HG02678 (cell line): ENCODE results near the gene CPNE6.
"Not testable (repeated sequence)": the region's sequence is repeated elsewhere in the genome, so short reads cannot be mapped to it uniquely, and the experiment has no call there.

Experiments used
- ATAC-seq: cut with Tn5 transposase; IDR thresholded peaks from one replicate; pipeline ENCODE4 v1.9.1; 2021; ENCODE audit warnings: mild to moderate bottlenecking, moderate library complexity; ENCODE audit not compliant: unreplicated experiment

The CPNE6 gene

DNA sequence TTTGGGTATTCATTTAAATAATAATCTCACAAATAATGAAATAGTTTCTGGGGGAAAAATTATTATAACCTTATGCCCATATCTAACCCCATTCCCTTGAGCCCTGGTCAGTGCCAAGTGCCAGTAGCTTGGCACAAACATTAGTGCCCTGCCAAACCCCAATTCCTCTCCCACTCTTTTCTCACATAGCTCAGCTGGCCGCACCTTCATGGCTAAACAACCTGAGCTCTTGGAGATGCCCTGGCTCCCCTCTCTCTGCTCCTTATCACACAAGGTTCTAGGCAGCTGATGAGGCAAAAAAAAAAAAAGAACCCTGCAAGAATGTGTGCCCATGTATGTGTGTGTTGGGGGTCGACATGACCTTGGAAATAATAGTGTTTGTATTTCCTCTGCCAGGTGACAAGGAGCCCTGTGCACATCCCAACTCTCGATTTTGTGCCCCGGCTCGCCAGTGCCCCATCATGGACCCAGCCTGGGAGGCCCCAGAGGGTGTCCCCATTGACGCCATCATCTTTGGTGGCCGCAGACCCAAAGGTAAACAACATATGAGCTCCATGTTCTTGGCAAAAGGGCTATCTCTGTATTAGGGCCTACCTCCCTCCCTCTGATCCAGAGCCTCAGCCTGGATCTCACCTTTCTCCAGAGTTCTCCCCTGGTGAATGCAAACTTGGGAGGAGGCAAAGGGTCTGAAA lies 31.1 kb downstream of the CPNE6 start:
- ATAC-seq, result no peak

- ATAC-seq, result no peak
These were observed 32.1 kb downstream of the CPNE6 start for GRCh38 chr14:24103451-24103850.

- ATAC-seq, result not testable (repeated sequence)
These were observed 34.4 kb downstream of the CPNE6 start for GRCh38 chr14:24105609-24106239.

DNA sequence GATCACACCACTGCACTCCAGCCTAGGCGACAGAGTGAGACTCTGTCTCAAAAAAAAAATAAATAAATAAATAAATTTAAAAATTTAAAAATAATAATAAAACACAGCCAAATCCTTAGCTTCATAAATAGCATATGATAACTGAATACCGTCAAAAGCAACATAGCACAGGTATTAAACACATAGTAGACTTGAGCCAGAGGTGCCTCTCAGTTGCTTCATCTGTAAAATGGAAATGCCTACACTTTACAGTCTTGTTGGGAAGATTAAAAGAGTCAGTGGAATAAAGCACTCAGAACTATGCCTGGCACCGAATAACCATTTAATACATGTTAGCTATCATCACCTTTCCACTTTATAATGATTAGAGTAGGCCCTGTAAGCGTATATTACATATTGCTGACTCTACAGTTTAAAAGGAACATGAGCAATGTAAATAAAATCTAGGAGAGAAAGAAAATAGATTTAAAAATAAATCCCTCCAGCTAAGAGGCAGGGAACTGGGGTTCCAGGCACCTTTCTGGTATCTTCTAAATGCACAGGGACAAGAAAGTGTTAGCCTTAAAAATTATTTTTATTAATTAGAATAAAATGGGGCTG lies 35.4 kb downstream of the CPNE6 start:
- ATAC-seq, result no peak

- peak; percentile 26 for ATAC-seq
These were observed 37.0 kb downstream of the CPNE6 start for GRCh38 chr14:24108336-24108874.

GRCh38 chr14:24110060-24110459 lies 38.7 kb downstream of the CPNE6 start:
- no peak for ATAC-seq

DNA sequence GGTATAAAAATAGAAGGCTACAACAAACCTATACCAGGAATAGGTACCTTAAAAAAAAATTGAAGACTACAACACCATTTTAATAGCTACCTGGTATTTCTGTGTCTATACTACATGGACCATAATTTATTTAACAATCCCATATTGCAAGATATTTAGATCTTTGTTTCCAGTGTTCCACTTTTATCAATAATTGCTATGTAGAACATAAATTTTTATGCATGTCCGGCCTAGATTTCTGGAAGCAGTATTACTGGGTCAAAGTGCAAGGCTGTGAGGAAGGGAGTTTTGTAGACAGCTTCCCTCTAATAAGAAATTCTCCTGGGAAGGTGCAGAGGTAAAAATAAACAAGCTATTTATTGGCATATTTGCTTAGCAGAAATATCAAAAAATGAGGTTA lies 39.2 kb downstream of the CPNE6 start:
- ATAC-seq, result no peak

DNA sequence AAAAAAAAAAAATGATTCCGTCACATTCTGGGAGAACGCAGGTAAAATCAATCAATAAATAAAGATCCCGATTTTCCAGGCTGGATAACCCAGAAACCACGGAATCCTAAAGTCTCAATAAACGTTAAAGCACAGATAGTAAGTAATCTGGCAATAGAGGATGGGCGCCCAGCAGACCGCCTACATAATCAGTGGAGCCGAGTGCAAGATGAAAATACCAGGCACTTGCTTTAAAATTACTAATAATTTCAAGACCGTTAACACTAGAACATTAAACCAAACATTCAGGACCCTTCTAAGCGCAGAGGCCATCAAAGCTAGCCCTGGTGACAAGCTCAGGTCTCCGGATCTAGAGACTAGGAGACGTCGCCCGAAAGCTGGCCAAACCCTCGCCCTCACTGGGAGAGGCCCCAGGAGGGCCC lies 42.0 kb downstream of the CPNE6 start:
- ATAC-seq, result no peak

DNA sequence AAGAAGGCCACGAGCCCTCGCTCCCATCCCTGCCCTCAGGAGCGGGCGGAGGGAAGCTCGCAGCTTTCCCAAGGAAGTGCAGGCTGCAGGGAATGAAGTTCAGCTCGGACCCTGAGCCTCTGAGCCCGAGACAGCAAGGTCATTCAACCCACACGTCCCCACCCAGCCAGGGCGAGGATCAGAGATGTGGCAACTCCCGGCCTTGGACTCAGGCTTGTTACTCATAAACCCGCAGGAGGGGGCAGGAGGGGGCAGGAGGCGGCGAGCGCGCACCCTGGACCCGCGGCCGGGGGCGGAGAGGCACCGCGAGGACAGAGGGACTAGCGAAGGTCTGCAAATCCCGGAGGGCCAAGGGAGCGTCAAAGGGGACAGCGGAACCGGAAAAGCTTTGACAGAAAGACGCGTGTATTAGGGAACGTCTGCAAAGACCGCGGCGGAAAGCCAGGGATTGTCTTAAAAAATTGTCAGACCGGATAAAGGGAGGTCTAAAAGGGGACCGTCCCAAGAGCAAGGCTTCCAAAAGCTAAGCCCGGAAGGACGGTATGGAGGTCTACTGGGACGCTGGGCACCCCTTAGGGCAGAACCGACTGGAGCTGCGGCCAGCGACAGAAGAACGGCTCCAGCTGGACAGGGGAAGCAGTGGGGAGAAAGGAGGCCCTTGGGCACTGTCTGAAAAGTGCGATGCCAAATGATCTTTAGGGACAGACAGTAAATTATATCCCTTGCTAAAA lies 42.6 kb downstream of the CPNE6 start:
- peak; percentile 27 for ATAC-seq

DNA sequence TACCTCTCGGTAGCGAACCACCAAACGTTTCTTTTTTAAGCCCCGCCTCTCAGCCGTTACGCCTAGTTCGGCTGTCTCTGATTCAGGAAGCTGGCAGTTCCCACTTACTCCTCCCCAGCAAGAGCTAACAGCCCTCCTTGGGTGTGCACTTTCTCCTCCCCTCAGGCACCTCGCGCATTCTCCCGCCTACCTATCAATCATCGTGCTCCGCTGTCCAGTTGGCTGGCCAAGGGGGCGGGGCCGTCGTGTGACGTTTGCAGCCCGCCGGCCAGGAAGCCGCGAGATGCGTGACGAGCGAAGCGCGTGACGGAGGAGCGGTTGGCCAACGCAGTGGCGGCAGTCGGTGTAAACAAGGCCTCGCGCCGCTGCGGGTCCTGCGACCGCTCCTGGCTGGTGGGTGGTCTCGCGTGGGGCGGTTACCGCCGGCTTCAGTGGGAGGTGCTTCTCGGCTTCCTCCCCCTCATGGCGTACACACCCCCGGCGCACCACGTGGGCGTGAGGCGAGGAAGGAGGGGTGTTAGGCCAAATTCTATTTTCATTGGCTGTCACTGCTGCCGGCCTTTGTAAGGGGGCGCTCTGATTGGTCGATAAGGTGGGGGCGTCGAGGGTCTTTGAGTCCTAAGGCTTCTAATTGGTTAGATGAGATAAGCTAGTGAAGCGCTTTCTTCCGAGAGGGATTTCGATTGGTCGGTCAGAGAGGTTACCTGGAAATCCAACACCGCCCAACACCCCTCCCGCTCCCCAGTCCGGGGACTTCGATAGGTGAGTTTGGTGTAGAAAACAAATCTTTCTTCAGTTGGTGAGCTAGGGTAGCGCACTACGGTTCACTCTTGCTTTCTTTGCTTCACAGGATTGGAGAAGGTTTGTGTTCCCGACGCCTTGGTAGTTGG lies 43.4 kb downstream of the CPNE6 start, which contains the start of the genes DCAF11 and NRL:
Gene DCAF11, plus strand, starts transcription at position 246 of the 890 bp plus-strand sequence. CDS start 818 bp downstream, outside the sequence.
Gene NRL, minus strand, starts transcription at position 418 of the 890 bp plus-strand sequence. CDS start 32,101 bp downstream, outside the sequence.
- peak; percentile 82 for ATAC-seq

GRCh38 chr14:24115422-24116127 lies 44.2 kb downstream of the CPNE6 start:
- ATAC-seq, result no peak

- ATAC-seq, result no peak
These were observed 44.9 kb downstream of the CPNE6 start for GRCh38 chr14:24116128-24116814.

DNA sequence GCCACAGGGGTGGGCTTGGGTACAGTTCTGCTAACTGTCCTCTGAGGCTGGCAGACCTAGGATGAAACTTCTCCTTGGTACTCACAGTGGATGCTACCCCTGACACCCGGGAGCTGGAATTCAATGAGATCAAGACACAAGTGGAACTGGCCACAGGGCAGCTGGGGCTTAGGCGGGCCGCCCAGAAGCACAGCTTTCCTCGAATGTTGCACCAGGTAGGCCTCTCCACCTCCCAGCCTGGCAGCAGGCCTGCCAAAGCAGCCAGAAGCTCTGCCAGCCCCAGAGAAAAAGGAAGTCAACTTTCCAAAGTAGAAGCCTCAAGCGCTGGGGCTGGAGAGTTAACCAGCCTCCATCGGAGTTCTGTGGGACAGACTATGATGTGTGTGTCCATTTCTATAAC lies 45.8 kb downstream of the CPNE6 start:
- no peak for ATAC-seq

DNA sequence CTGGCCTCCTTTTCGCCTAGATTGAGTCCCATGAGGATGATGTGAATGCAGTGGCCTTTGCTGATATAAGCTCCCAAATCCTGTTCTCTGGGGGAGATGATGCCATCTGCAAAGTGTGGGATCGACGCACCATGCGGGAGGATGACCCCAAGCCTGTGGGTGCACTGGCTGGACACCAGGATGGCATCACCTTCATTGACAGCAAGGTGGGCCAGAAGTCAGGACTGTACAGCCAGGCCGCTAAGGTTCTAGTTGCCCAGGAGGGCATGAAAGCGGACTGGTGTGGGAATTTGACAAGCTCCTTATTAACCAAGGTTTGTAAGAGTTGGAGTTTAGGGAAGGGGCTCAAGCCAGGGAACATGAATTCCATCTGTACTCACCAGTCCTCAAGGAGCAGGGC lies 48.3 kb downstream of the CPNE6 start:
- ATAC-seq, result no peak

DNA sequence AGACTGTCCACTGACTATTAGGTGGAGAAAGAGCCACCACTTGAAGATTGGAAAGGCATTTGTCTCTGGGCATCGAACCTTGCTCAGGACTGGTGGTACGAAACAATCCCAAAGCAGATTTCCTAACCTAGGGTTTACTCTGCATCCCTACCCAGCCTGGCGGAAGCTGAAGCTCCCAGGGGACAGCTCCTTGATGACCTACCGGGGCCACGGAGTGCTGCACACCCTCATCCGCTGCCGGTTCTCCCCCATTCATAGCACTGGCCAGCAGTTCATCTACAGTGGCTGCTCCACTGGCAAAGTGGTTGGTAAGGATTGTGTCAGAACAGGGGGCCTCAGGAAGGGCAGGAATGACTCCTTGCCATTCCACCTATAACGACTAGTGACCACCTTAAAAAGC lies 49.8 kb downstream of the CPNE6 start:
- no peak for ATAC-seq

- ATAC-seq, result no peak
These were observed 51.1 kb downstream of the CPNE6 start for GRCh38 chr14:24122416-24122815.

- ATAC-seq, result no peak
These were observed 51.5 kb downstream of the CPNE6 start for GRCh38 chr14:24122898-24123297.

- peak; percentile 68 for ATAC-seq
These were observed 52.4 kb downstream of the CPNE6 start for GRCh38 chr14:24123424-24124417.
